SK-N-DZ (cell line): Measurements from ENCODE around the gene DIPK1B.

ENCODE experiments used
- DNase-seq: peaks from one replicate; pipeline ENCODE4 v3.0.0-alpha.2; 2015; ENCODE audit warnings: low spot score

Gene DIPK1B

DNA sequence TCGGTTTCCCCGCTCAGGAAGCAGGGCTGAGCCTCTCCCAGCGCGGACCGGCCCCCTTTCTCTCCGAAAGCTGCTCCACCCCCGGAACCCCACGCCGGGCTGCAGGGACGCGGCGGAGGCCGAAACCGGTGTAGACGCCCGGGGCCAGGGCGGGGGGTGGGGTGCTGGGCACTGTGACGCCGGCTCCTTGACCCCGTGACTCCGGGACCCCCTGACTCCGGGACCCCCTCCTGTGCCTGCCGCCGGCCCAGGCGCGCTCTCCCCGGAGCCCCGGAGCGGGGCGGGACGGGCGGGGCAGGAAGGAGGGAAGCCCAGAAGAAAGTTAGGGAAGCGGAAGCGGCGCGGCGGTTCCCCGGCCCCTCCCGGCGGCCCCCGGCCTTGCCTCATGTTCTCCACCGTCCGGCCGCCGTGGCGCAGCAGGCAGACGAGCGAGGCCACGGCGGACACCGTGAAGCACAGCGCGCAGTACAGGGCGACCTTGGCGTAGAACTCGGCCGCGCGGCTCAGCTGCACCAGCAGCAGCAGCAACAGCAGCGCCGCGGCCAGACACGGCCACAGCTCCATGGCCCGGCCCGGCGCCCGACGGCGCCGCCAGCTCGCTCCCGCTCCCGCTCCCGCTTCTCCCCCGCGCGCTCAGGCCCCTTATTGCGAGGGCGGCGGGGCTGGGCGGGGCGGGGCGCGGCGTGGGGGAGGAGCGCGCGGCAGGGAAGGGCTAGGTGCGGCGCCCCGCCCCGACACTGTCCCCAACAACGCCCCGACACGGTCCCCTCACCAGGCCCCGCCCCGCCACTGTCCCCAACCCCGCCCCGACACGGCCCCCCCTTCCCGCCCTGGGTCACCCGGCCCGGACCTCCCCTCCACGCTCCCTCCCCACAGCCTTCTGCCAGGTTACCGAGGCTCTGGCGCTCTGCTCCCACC, 25.3 kb upstream of the DIPK1B start, which contains the start of gene AGPAT2:
Gene AGPAT2 (minus strand): TSS at position 664 of the 918 bp plus-strand sequence. CDS start 100 bp downstream, at position 564.
- no peak for DNase-seq

DNA sequence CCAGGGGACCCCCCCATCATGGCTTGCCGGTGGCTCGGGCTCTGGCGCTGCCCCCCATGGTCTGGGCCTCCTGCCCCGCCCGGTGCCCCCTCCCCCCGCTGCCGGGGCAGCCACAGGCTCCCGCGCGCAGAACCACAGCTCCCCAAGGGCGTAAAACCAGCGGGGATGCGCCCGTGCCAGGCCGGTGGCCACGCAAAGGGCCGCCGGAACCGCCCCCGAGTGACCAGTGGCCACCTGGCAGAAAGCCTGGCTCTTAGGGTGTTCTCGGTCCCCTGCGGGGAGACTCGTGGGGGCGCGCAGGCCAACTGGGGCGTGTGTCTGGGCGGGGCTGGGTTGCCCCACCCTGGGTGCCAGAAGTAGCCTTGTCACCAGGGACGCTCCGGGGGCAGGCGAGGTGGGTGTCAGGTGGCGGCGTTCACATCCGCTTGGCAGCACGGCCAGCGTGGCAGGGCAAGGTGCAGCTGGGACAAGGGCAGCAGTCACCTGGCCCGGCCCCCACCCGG, 24.6 kb upstream of the DIPK1B start:
- no peak for DNase-seq

DNA sequence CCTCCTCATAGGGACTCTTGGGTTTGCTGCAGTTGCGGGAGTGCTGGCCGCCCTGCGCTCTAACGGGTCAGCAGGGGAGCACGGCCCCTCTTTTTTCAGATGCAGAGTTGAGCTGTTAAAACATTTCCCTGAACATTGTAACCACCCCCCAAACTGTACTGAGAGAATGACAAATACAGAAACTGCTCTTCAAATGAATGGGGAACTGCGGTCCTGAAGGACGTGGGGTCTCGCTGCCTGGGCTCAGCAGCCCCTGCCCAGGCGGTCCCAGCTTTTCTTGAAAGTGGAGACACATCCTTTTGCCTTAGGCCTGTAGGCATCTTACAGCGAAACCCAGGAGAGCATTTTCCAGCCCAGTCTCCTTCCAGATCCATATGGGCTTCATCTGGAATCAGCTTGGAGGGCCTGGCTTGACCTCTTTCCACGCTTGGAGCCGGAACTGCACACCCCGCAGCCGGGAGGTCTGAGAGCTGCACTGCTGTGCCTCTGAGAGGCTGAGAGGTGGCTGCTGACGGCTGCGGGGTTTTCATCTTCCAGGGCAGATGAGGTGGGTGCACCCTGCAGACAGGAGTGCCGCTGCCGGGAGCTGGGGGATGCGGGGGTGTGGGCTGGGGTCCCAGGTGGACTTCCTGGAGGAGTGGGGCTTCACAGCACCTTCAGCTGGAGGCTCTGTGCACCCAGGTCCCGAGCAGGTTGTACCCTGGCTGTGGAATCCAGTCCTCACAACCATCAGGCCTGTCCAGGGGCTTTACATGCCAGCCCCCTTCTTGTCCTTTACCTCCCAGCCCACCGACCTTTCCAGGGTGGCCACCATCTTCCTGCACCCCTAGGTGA, 23.9 kb upstream of the DIPK1B start:
- no peak for DNase-seq

DNA sequence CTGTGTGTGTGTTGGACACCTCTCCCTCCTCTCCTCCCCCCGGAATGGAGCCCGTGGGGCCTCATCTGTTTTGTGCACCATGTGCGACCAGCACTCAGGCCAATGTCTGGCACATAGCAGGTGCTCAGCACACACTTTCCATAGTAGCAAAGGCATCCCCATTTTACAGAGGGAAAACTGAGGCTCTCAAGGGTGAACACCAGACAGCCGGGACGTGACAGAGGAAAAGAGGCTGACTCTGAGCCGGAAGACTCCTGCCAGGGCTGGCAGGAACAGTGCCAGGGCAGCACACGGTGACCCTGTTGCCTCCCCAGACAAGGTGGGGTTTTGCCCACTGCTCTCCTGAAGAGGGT, 23.3 kb upstream of the DIPK1B start:
- no peak for DNase-seq

DNA sequence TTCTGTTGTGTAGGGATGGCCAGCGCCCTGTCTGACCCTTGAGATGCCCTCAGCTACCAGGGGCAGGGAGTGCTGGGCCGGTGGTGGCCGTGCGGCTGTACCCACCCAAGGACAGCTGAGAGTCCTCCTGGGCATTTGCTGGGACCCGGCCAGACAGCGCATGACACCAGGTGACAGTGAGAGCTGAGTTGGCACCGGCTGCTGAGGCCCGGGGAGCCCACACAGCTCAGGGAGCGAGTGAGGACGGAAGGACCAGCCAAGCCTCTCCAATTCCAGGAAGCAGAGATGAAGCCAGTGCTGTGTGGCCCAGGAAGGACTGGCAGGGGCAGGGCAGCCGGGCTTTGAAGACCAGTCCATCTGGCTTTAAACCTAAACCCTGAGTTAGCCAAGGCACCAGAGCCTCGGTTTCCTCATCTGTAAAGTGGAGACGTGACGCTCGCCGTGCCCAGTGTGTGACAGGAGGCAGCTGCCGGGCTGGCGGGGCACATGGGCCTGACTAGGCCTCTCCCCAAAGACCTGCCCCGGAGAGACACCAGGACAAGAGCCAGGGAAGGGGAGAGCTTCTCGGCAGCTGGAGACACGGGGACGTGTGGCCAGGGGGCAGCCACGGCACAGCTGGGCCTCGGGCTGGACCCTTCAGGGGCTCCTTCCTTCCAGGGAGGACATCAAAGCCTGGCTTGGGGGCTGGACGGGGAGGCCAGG, 22.1 kb upstream of the DIPK1B start:
- DNase-seq, result no peak

DNA sequence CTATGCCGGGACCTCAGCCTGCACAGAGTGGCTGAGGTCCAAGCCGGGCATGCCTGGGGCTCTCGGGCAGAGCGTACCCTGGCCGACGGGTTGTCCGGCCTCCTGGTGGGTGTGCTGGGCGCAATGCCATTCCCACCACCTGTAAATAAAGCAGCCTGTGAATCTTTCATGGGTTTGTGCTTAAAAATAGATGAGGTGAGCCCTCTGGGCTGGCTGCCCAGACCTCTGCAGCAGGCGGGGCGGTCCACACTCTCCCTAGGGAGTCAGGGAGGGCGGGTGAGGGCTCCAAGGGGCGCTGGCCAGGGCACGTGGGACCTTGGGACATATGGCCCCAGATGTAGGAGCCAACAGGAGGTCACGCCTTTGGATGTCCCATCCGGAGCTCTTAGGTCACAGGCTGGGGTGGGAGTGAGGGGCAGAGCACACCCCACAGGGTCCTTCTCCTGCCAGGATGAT, 21.5 kb upstream of the DIPK1B start:
- no peak for DNase-seq

DNA sequence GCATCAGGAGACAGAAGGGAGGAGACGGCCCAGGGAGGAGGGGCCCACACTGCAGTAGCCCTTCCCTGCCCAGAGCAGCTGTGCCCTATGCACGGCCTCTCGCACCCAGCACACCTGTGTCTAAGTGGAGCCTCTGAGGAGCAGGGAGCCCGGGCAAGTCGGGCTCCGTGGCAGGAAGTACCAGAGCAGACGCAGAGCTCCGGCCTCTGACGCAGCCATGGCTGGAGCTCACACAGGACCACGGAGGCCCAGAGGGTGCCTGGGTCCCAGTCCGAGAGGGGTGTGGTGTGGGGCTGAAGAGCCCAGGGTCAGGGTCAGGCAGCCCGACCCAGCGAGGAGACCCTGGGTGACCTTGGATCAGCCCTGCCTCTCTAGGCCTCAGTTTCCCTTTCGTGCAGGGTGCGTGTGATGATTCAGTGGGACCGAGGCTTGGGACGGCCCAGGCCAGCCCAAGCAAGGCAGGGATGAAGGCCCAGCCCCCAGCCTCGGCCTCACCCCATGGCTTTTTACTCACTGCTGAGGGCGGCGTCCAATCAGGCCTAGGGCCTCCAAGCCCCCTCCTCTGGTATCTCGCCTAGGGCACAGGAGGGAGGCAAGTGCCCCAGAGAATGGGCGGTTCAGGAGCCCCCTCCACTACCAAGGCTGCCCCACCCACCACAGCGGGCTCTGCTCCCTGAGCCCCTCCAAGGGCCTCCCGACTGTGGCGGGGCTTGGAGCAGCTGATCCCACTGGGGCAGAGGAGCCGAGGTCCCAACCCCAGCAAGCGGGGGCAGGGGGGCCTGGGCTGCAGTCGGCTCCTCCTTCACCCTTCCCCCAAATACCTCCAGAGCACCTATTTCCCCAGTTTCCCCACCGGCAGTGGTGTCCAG, 20.8 kb upstream of the DIPK1B start:
- no peak for DNase-seq

DNA sequence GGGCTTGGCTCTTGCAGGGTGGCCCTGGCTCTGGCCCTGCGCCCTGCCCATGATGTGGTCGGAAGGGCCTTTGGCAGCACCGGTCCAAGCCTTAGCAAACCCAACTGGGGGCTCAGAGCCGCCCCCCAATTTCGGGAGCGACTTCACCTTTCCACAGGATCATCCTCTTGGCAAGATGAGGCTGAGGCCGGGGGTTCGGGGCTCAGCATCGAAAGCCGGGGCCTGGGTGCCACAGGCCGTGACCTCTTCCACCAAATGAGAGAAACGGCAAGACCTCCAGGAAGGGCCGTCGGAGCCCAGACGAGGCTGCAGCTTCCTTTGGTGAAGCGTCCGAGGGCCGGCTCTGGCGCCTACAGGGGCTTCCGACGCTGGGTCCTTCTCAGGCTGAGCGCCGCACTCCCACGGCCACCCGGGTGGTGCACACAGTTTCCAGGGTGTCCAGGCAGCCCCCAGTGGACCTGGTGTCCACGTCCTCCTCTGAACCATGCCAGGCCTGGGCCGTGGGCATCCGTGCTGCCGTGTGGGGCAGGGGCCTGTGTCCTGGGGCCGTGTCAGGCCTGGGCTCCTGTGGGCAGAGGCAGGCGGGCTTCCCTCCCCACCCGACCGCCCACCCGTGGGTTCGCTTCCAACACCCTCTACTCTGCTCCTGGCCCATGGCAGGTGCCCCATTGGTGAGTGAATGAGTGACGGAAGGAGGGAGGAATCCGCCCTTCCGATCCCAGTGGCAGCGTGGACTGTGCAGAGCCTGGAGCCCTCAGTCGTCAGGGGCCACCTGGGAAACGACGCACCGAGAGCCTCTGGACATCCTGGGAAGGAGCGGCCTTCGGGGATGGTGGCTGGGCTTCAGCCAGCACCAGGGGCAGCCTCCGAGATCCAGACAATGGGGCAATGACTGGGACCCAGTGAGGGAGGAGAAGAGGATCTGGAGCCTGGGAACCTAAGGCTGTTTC, 19.9 kb upstream of the DIPK1B start:
- DNase-seq, result no peak

DNA sequence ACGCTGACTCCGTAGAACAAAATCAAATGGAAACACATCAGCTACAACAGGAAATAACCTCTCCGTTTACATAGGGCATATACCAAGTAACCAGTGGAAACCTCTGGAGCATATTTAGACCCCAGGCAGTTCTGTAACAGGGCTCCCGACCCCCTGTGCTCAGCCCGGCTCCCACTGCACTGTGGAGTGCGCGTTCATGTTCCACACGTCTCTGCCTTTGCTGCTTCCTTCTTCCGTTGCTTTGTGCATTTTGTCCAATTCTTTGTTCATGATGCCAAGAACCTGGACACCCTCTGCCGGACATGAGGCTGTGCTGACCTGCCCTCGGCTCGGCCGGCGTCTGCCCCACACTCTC, 19.3 kb upstream of the DIPK1B start:
- DNase-seq, result no peak

DNA sequence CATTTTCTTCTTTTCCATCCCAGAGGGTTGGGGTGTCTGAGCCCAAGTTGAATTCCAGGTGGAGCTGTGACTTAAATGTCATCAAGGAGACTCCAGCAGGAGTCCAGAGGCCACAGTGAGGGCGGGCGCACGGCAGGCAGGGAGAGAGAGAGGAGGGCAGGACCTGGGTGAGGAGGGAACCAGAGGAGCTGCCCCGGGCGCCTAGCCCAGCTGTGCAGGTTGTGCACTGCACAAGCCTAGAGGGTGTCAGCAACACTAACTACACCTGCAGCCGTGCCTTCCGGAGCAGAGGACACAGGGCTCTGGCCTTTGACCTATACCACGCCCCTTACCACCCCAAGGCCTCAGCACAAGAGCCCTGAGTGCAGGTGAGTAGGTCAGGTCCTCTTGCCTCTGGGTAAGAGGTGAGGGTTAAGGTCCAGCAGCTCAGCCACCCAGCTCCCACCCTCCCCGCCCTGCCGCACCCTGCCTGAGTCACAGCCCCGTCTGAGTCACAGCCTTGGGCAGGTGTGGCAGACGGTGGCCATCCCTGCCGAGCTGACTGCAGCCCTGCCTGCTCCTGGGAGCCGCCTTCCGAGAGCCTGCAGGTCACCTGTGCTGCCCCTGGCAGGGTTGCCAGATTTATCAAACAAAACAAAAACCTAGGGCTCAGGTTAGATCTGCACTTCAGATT, 18.7 kb upstream of the DIPK1B start:
- no peak for DNase-seq

DNA sequence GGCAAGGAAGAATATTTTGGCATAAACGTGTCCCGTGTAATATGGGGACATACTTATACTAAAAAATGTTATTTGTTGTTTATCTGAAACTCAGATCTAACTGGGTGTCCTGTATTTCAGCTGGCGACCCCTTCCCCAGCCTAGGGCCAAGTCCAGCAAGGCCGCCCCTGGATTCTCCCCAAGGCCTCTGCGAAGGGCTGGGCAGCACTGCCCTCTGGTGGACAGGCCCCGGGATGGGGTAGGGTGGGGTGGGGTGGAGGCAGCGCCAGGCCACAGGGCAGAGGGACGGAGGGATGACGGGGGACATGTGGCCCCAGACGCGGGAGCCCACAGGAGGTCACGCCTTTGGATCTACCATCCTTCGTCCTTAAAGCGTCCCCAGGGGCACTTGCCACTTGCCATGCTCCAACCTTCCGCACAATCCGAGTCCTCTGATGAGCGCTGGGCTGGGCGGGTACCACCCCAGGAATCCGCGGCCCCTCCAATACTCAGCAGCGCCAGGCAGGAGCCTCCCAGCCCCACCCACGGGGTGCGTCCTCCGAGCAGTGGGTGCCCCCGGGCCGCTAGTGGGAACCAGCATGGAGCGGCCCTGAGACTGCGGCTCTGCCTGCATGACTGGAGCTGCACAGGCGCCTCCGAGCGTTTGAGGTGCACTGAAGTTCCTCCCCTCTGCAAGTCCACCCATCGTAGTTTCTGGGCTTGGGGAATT, 18.1 kb upstream of the DIPK1B start:
- DNase-seq, result no peak

DNA sequence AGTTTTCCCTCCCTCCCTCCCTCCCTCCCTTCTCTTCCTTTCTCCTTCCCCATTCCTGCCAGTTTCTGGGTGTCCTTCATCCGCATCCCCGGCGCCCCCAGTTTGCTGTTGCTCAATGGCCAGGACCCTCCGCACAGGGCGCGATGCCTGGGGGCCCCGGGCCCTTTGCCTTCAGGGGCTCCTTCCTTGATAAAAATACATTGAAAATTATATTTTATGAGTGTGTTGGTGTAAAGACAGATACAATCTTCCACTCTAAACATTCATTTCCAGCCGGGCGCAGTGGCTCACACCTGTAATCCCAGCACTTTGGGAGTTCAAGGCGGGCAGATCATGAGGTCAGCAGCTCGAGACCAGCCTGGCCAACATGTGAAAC, 17.5 kb upstream of the DIPK1B start:
- no peak for DNase-seq

DNA sequence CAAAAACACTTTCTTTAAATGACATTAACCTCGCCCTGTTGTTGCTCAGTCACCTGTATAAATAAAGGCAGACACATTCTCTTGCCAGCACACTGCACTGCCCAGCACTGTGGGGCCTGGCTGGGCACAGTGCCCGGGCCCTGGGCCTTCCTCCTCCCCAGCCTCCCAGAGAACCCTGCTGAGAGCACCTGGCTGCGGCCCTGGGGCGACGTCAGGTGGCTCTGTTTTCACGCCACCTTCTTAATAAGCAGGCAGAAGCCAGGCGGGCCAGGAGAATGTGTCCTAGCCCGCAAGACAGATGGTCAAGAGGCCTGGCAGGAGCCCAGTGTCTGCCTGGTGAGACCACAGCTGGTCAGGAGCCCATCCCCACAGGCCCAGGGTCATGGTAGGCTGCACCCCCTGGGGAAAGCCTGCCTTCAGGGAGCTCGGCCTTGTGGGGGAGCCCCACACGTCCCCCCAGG, 16.9 kb upstream of the DIPK1B start:
- DNase-seq, result no peak

DNA sequence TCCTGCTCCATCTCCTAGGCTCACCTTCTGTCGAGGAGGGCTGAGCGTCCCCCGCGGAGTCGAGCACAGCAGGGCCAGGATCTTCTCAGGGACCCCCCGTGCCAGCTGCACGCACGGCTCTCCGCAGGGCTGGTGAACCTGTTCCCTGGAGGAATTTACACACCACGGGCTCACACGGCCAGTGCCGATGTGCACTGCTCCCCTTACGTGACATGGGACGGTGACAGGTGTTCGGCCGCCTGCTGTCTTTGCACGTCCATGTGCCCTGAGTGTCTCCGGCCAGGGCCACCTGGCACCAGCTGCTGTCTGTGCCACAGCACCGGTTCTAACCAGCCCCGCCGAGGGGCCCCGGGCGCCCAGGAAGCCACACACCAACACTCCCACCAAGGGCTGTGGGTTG, 16.4 kb upstream of the DIPK1B start:
- DNase-seq, result no peak

DNA sequence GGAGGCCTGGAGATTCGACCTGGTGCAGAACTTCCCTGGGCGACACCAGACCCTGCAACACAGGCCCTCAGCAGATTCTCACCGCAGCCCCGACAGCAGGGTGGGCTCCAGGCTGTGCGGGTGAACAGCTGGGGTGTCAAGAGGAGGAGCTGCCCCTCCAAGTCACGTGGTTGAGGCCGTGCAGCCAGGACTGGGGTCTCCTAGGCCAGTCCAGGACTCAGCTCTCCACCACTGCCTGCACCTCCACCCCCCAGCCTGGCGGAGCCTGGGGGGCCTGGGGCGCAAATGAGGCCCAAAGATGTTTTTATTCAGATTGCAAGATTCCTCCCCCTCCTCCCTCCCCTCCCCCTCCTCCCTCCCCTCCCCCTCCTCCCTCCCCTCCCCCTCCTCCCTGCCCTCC, 15.9 kb upstream of the DIPK1B start:
- DNase-seq, result no peak

DNA sequence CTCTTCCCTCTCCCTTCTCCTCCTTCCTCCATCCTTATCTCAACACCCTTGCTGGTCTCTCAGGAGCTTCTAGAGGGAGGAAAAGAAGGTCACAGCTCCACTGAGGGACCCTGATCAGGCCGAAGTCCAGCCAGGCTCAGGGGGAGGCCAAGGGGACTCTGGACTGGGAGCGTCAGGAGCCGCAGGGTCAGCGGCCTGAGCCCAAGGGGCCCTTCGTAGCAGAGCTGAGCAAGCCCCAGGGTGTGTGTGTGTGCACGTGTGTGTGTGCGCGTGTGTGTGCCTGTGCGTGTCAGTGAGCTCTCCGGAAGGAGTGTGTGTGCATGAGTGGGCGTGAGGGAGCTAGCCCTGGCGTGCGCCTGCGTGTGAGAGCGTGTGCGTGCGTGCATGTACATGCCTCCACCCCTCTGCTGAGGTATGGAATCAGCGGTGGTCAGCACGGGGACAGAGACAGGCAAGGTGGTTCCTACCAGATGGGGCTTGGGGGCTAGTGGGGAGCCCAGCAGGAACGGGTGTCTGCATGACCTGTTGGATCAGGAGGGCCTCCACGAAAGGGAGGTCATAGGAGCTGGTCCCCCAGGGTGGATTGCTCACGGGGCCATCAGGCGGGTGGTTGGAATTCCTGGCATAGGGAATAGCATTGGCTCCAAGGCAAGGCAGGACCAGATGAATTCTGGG, 15.1 kb upstream of the DIPK1B start:
- DNase-seq, result no peak

DNA sequence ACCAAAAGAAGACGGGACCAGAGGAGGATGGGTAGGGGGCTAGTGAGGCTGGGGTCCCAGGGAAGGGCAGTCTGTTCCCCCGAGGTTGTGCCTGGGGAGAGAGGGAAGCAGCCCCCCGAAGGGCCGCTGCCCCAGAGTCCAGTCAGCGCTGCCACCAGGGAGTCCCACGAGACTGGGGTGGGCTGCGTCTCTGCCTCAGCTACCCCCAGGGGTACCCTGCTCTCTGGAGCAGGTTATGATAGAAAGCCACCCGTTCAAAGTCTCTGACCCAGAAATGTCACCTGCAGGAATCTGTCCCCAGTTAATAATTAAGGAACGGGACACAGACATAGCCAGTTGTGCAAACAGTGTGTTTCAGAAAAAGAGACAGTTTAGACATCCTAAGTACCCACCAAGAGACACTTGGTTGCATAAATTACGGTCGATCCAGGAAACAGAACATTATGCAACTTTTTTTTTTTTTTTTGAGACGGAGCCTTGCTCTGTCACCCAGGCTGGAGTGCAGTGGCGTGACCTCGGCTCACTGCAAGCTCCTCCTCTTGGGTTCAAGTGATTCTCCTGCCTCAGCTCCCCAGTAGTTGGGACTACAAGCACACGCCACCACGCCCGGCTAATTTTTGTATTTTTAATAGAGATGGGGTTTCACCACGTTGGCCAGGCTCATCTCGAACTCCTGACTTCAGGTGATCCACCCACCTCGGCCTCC, 14.4 kb upstream of the DIPK1B start:
- no peak for DNase-seq
